Measurements from ENCODE around the gene TTC8.

TTC8 gene

DNA sequence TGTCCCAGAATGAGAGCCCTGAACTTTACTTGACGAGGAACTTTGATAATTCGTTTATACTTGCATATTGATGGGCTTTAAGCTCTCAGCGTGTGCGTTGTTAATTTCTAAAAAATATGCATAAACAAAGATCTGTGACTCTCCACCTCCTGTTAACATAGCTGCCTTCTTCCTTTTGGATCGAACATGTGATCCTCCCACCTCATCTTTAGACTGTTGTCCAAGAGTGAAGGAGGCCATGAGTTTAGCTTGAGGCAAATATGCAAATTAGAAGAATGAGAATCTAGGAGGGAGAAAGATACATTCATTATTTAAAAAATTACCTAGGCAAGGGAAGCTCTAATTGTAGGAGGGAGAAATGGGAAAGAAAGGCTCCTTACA, 617 bp downstream of the TTC8 start:
- TF ChIP-seq TAF1 (IDR thresholded peaks at IDR 0.05; ENCODE audit: borderline replicate concordance, insufficient read depth, low read length) (no peak), SIN3A (IDR thresholded peaks at IDR 0.05; ENCODE audit: borderline replicate concordance, insufficient read depth, low read length) (no peak), FOXP2 (optimal IDR thresholded peaks at IDR 0.05; ENCODE audit: borderline replicate concordance, extremely low read depth, extremely low read length, insufficient read depth) (no peak), POLR2AphosphoS5 (IDR thresholded peaks at IDR 0.05; ENCODE audit: low read depth, low read length) (no peak)
- TF ChIP-seq, protein P1, sequence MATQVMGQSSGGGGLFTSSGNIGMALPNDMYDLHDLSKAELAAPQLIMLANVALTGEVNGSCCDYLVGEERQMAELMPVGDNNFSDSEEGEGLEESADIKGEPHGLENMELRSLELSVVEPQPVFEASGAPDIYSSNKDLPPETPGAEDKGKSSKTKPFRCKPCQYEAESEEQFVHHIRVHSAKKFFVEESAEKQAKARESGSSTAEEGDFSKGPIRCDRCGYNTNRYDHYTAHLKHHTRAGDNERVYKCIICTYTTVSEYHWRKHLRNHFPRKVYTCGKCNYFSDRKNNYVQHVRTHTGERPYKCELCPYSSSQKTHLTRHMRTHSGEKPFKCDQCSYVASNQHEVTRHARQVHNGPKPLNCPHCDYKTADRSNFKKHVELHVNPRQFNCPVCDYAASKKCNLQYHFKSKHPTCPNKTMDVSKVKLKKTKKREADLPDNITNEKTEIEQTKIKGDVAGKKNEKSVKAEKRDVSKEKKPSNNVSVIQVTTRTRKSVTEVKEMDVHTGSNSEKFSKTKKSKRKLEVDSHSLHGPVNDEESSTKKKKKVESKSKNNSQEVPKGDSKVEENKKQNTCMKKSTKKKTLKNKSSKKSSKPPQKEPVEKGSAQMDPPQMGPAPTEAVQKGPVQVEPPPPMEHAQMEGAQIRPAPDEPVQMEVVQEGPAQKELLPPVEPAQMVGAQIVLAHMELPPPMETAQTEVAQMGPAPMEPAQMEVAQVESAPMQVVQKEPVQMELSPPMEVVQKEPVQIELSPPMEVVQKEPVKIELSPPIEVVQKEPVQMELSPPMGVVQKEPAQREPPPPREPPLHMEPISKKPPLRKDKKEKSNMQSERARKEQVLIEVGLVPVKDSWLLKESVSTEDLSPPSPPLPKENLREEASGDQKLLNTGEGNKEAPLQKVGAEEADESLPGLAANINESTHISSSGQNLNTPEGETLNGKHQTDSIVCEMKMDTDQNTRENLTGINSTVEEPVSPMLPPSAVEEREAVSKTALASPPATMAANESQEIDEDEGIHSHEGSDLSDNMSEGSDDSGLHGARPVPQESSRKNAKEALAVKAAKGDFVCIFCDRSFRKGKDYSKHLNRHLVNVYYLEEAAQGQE (IDR thresholded peaks at IDR 0.05; ENCODE audit: insufficient read depth in 1 of 2, low read depth in 2 of 2, low read length in 2 of 2): no peak

DNA sequence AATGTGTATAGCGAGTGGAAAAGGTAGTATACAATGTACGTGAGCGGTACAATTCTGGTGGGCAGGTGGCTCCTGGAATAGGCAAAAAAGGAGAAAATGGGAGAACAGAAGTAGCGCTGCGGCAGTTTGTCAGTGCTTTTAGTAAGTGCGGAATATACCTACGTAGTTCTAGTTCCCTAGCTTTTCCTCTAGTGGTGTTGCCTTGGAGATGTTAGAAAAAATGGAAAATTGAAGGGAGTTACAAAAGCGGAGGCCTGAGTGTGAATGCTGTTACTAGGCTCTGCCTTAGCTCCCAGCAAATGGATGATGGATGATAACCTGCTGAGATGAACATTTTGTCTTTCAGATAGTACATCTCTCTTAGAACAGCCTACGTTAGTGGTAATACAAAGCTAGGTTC, 1.1 kb downstream of the TTC8 start:
- TF ChIP-seq SIN3A (IDR thresholded peaks at IDR 0.05; ENCODE audit: borderline replicate concordance, insufficient read depth, low read length) (no peak), TAF1 (IDR thresholded peaks at IDR 0.05; ENCODE audit: borderline replicate concordance, insufficient read depth, low read length) (no peak), FOXP2 (optimal IDR thresholded peaks at IDR 0.05; ENCODE audit: borderline replicate concordance, extremely low read depth, extremely low read length, insufficient read depth) (no peak), POLR2AphosphoS5 (IDR thresholded peaks at IDR 0.05; ENCODE audit: low read depth, low read length) (no peak)
- TF ChIP-seq, protein P1 (IDR thresholded peaks at IDR 0.05; ENCODE audit: insufficient read depth in 1 of 2, low read depth in 2 of 2, low read length in 2 of 2): no peak

DNA sequence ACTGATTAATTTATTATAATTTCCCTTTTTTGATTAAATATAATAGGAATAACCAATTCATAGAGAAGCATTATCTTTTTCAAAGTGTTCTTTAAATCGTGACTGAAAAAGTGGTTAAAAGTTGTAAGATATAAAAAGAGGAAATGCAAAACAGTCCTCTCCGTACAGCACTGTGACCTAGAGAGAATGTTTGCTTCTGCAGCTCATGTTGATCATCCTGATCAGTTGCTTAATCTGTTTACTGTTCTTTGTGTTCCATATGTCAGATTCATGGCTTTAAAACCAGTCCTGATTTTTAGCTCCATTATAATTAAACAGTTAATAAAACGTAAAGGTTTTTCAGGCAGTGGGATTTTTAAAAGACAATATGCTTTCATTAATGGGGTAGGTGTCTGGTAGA, 4.7 kb downstream of the TTC8 start:
- TF ChIP-seq SIN3A (IDR thresholded peaks at IDR 0.05; ENCODE audit: borderline replicate concordance, insufficient read depth, low read length): no peak
- no peak for TF ChIP-seq FOXP2 (optimal IDR thresholded peaks at IDR 0.05; ENCODE audit: borderline replicate concordance, extremely low read depth, extremely low read length, insufficient read depth)
- no peak for TF ChIP-seq POLR2AphosphoS5 (IDR thresholded peaks at IDR 0.05; ENCODE audit: low read depth, low read length)
- no peak for TF ChIP-seq TAF1 (IDR thresholded peaks at IDR 0.05; ENCODE audit: borderline replicate concordance, insufficient read depth, low read length)
- TF ChIP-seq, protein P1 (IDR thresholded peaks at IDR 0.05; ENCODE audit: insufficient read depth in 1 of 2, low read depth in 2 of 2, low read length in 2 of 2): no peak

DNA sequence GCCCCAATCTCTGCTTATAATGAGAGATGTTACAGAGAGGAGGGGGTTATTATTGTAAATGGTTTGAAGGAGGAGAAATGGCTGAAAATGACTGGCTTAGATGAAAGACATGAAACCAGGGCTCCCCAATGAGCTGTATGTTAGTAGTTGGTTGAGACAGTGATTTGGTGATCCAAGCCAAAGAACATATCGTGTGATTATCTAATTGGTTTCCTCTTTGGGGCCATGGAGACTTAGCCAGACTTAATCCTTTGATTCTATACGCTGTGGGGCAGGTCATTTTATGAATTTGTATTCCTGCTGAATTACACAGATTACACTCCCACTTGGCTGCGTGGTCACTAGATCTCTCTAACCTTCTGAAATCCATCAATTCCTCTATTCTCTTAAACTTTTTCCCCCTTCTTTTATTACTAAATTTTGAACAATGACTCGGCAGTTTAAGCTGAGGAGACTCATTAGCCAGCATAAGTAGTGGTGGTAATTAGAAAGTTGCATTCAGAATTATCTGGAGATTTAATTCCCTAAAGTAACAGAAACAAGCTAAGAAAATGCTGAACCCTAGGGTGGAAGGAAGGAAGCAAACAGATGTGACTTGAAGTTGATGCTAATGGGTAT, 5.3 kb downstream of the TTC8 start:
- no peak for TF ChIP-seq FOXP2 (optimal IDR thresholded peaks at IDR 0.05; ENCODE audit: borderline replicate concordance, extremely low read depth, extremely low read length, insufficient read depth)
- no peak for TF ChIP-seq POLR2AphosphoS5 (IDR thresholded peaks at IDR 0.05; ENCODE audit: low read depth, low read length)
- TF ChIP-seq, protein P1 (IDR thresholded peaks at IDR 0.05; ENCODE audit: insufficient read depth in 1 of 2, low read depth in 2 of 2, low read length in 2 of 2): no peak
- TF ChIP-seq SIN3A (IDR thresholded peaks at IDR 0.05; ENCODE audit: borderline replicate concordance, insufficient read depth, low read length): no peak
- TF ChIP-seq TAF1 (IDR thresholded peaks at IDR 0.05; ENCODE audit: borderline replicate concordance, insufficient read depth, low read length): no peak

All from PFSK-1 (cell line).